Hepatocyte (in vitro differentiated cells): ENCODE measurements around the gene TMEM86B.

Source experiments
- CTCF ChIP-seq: fragments of 200-600 bp; sonication (generic); IDR thresholded peaks from 2 replicates; pipeline ENCODE4 v1.5.1; 2016; ENCODE audit warnings: antibody characterized with exemption, mild to moderate bottlenecking; ENCODE audit not compliant: poor library complexity
- EZH2 ChIP-seq: fragments of 200-600 bp; sonication (generic); IDR thresholded peaks from 2 replicates; pipeline ENCODE4 v1.6.1; 2016; ENCODE audit warnings: antibody characterized with exemption, mild to moderate bottlenecking, borderline replicate concordance
- EZH2phosphoT487 ChIP-seq: fragments of 200-600 bp; sonication (generic); IDR thresholded peaks from one replicate; pipeline ENCODE4 v1.6.1; 2018; ENCODE audit warnings: antibody characterized with exemption, mild to moderate bottlenecking, low read depth, moderate library complexity; ENCODE audit not compliant: unreplicated experiment, severe bottlenecking

GRCh38 chr19:55209693-55210472, 18.7 kb downstream of the TMEM86B start:
- TF ChIP-seq CTCF (no peak), EZH2 (no peak), EZH2phosphoT487 (no peak)
